Mesenteric fat pad (tissue), 1 donor: ENCODE data around the gene ZDHHC14. TPM values are rescaled to one million over a fixed set of nuclear protein-coding genes. Genes with fewer than 3 reads are reported as not detected.
"Not testable (repeated sequence)": the region's sequence is repeated elsewhere in the genome, so short reads cannot be mapped to it uniquely, and the experiment has no call there.

Source experiments
- DNase-seq: peaks from one replicate; pipeline ENCODE4 v3.0.0-alpha.2; 2020; ENCODE audit warnings: low spot score
- total RNA-seq: library from RNA; stranded (reverse); fragmentation: NEBNext Ultra II Directional; extraction: Animal tissue kit (Norgen Biotek cat#: 25700); gene quantifications from one replicate; pipeline ENCODE4 v1.2.1, GENCODE V29; 2021
- donor health status: DM: yes; HTN: yes; CAD: no.

Gene ZDHHC14
- total RNA-seq, 1 donor from 2014 or later, result 8.5 TPM

- DNase-seq, result no peak
Observed at GRCh38 chr6:157706883-157707282, 325.9 kb downstream of the ZDHHC14 start.

- no peak for DNase-seq
Observed at GRCh38 chr6:157707576-157707975, 326.6 kb downstream of the ZDHHC14 start.

DNA sequence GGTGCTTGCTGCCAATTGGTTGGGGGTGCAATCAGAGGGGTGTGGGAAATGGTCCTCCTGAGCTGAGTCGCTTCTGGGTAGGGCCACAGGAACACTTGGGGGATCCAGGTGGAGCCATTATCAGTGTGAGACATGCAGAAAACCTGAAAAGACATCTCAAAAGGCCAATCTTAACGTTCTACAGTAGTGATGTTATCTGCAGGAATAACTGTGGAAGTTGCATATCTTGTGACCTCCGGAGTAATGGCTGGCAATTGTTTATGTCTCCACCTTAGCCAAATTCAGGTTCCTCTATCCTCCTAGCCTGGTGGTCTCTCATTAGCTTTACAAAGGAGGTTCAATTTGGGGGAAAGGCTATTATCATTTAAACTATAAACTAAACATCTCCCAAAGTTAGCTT, 327.2 kb downstream of the ZDHHC14 start:
- DNase-seq, result no peak

DNA sequence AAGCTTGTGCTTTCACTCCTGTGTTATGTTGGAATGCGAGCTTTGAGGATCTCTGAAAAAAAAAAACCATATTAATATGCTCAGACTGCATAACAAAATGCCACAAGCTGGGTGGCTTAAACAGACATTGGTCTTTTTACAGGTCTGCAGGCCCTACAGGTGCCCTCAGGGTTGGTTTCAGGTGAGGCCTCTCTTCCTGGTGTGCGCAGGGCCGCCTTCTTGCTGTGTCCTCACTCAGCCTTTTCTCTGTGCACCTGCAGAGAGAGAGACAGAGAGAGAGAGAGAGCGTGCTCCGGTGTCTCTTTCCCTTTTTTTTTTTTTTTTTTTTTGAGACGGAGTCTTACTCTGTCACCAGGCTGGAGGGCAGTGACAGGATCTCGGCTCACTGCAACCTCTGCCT, 327.9 kb downstream of the ZDHHC14 start:
- no peak for DNase-seq

DNA sequence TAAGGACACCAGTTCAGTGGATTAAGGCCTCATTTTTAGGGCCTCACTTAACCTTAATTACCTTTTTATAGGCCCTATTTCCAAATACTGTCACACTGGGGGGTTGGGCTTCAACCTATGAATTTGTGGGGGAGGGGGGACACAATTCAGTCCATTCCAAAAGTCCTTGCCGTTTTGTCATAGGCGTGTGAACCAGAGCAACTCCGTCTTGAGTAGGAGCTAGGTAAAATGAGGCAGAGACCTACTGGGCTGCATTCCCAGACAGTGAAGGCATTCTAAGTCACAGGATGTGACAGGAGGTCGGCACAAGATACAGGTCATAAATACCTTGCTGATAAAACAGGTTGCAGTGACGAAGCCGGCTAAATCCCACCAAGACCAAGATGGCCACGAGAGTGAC, 328.6 kb downstream of the ZDHHC14 start:
- no peak for DNase-seq

DNA sequence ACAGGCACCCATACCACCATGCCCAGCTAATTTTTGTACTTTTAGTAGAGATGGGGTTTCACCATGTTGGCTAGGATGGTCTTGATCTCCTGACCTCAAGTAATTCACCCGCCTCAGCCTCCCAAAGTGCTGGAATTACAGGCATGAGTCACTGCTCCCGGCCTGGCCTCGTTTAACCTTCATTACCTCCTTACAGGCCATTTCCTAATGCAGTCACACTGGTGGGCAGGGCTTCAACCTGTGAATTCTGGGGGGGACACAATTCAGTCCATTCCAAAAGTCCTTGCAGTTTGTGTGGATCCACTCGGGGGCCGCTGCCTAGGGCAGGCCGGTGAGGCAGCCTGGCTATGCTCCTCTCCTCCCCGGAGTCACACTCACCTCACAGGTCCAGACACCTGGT, 329.6 kb downstream of the ZDHHC14 start:
- no peak for DNase-seq

GRCh38 chr6:157711060-157711459, 330.1 kb downstream of the ZDHHC14 start:
- no peak for DNase-seq

DNA sequence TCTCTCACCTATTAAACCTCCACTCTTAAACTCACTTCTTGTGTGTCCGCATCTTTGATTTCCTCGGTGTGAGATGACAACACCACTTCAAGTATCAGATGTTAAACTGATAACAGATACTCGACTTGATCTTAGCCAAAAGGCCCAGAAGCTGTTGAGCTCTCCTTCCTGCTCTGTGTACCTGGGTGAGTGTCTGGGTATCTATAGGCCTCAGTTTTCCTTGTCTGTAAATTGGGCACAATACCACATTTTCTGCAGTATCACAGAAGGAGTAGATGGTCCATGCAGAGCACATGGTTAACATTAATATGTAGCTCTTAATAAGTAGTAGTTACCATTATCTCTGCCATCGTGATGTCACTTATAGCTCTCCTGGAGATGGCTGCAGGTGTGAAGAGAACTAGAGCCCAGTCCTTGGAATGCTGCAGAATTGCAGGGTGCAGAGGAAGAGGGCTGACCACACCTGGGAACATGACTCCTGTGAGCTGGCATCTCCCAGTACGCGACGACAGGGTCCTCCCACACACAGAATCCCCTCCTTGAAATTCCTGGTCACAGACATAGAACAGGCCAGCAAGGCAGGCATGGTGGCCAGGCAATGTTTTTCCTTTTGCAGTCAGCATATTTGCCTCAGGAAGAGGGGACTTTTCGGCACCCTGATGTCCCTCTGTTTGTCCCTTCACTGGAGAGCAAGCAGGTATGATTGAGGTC, 331.8 kb downstream of the ZDHHC14 start:
- DNase-seq, result no peak

- DNase-seq, result no peak
Observed at GRCh38 chr6:157713451-157714152, 332.6 kb downstream of the ZDHHC14 start.

GRCh38 chr6:157714153-157714490, 333.1 kb downstream of the ZDHHC14 start:
- DNase-seq, result no peak

DNA sequence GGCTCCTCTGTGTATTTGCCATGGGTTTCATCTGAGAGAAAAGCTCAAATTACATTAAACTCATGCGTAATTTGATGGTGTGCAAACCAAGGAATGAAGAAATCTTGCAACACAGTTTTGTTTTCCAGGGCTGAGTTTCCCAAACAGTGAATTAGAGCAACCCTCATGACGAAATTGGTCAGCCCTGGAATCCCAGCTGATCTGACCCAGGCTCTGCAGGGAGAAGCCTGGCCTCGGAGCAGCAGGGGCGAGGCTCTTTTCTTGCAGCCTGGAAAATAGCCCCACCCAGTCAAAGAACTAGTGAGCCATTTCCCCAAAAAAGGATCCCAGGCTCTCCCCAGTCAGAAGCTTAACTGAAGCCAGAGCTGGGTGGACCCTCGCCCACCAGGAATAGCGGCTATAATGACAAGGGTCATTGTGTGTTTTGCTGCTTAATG, 334.8 kb downstream of the ZDHHC14 start:
- DNase-seq, result peak; percentile 71

GRCh38 chr6:157716251-157716995, 335.4 kb downstream of the ZDHHC14 start:
- peak; percentile 39 for DNase-seq

DNA sequence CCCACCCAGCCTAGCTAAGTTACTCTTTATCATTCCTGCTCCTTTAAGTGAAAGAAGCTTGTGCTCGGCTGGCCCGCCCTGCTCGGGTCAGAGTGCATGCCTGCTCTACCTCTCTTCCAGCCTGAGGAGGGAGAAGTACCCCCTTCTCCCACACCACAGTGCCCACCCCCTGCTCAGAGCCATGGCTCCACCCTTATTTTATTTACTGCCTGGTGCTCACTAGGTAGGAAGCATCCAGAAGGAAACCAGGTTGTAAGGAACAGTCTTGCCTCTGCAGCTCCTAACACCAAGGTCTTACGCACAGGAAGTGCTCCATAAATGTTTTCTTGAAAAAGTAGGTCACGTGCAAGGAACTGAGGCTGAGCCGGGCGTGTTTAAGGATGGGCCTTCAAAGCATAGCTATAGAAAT, 336.4 kb downstream of the ZDHHC14 start:
- DNase-seq, result peak; percentile 79

DNA sequence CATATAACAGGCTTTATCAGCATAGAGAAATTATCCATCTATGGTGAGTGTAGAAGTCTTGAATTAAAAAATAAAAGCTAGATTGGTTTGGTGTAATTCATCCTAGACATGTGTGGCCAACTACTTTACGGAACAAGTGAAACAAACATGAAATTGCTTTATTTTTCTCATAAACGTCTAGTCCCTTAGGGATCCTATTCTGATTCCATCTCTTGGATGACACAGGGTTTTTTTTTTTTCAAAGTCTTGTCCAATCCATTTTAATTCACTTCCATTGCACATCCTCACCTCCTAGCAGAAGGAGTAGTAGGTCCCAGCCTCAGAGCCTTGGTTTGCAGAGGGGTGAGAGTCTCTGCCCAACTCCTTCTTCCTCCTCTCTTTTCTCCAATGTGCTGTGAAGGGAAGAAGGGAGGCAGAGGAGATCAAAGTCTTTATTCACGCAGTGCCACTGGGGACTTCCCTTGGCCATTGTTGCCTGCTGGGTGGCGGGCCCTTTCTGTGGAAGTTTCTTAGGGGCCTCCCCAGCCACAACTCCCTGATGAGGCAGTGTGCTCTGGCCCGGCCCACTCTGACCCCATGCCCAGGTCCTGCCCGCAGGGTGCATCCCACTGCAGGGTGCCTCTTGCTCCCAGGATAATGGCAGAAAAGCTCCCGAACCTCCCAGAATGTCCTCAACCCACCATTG, 337.7 kb downstream of the ZDHHC14 start:
- DNase-seq, result peak; percentile 20

DNA sequence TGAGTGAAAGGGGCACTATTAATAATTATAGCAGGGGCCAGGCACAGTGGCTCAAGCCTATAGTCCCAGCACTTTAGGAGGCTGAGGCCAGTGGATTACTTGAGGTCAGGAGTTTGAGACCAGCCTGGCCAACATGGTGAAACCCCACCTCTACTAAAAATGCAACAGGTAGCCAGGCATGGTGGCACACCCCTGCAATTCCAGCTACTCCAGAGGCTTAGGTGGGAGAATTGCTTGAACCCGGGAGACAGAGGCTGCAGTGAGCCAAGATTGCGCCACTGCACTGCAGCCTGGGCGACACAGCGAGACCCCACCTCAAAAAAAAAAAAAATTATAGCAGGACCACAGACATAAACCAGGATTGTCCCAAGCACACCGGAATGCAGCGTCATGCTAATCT, 340.0 kb downstream of the ZDHHC14 start:
- DNase-seq, result not testable (repeated sequence)

DNA sequence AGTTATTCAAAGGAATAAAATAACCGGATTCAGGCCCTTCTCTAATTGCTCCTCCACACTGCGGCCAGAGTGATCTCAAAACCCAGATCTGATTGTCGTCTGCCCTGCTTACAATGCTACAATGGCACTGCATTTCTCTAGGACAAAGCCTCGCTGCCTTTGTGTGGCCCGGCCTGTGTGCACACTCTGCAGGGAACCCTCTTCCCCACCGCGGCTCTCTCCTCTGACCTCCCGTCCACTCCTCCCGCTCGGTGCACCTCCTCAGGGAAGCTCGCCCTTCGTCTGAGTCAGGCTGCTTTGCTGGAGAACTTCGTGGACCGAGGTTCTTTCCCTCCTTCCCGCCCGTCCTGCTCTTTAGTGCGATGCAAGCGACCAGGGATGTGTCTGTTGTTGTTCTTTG, 340.4 kb downstream of the ZDHHC14 start:
- DNase-seq, result no peak

DNA sequence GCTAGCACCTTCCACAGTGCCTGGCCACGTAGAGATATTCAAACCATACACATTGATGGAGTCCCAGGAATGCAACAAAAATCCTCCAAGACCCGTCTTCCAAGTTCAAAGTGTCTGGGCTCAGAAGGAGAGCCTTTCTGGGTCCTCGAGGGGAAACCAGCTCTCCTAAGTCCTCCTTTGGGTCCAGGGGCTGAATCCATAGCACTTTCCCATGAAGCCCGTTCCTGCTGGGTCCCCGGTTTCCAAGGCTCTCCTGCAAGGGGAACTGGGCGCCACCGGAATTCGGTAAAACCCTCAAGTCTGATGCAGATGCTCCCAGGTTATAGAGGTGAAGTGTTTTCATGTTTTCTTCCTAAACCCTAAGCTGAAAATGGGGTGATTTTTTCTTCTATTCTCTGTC, 340.8 kb downstream of the ZDHHC14 start:
- DNase-seq, result no peak

DNA sequence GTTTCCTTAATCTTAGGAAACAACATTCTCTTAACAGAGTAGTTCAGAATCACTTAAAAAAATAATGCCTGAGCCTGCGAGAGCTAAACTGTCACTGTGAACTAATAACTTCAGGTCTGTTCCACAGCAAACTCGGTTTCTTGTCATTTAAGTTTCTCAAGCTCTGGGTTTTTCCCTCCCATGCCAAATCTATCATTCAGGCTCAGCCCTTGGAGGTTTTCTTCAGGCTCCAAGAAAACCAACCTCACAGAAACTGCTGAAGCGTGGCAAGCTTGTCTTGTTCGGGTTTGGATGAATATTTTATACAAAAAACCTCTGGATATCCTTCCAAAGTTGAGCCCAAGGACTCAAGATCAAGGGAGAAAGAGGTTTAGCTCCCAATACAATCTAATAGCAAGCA, 342.4 kb downstream of the ZDHHC14 start:
- no peak for DNase-seq

GRCh38 chr6:157724138-157724820, 343.3 kb downstream of the ZDHHC14 start:
- no peak for DNase-seq

- no peak for DNase-seq
Observed at GRCh38 chr6:157724960-157725741, 344.2 kb downstream of the ZDHHC14 start.
